H1 (cell line): ENCODE results near the gene BEST2.

Experiments used
- BACH1 ChIP-seq: IDR thresholded peaks from 2 replicates; pipeline ENCODE4 v1.6.1; 2012; ENCODE audit warnings: low read length, improper control_type of control experiment
- EZH2 ChIP-seq: fragments of 200-600 bp; sonication (generic); IDR thresholded peaks from 2 replicates; pipeline ENCODE4 v1.7.1; 2012; ENCODE audit warnings: low read depth, mild to moderate bottlenecking, moderate library complexity, low read length, inconsistent platforms; ENCODE audit not compliant: severe bottlenecking
- JUND ChIP-seq: IDR thresholded peaks from 2 replicates; pipeline ENCODE4 v1.6.1; 2011; ENCODE audit warnings: mild to moderate bottlenecking, improper control_type of control experiment, low read length
- KDM1A ChIP-seq: fragments of 200-600, 300-600 bp; sonication (generic); IDR thresholded peaks from 2 replicates; pipeline ENCODE4 v1.7.1; 2016; ENCODE audit warnings: mild to moderate bottlenecking, low read length, borderline replicate concordance
- POLR2A ChIP-seq, 2 experiments: IDR thresholded peaks; 1 replicate in 1 of 2; 2 replicates in 1 of 2; pipeline ENCODE4 v1.6.1; 2011; ENCODE audit warnings: low read depth in 2 of 2, low read length in 2 of 2, mild to moderate bottlenecking in 2 of 2; ENCODE audit errors: control extremely low read depth in 1 of 2
- POLR2AphosphoS5 ChIP-seq: IDR thresholded peaks from 2 replicates; pipeline ENCODE4 v1.6.1; 2011; ENCODE audit warnings: low read depth, low read length
- RFX5 ChIP-seq: IDR thresholded peaks from 2 replicates; pipeline ENCODE4 v1.6.1; 2011; ENCODE audit warnings: low read depth, low read length, improper control_type of control experiment, borderline replicate concordance
- SP2 ChIP-seq: IDR thresholded peaks from 2 replicates; pipeline ENCODE4 v1.6.1; 2012; ENCODE audit warnings: mild to moderate bottlenecking, low read length, inconsistent platforms
- YY1 ChIP-seq: IDR thresholded peaks from 2 replicates; pipeline ENCODE4 v1.6.1; 2011; ENCODE audit warnings: low read depth, mild to moderate bottlenecking, low read length
- TF ChIP-seq, protein P1 (sequence below), 3 experiments: IDR thresholded peaks; 1 replicate in 2 of 3; 2 replicates in 1 of 3; pipeline versions ENCODE4 v1.5.1 to v1.6.1; 2011; ENCODE audit warnings: low read length in 3 of 3, mild to moderate bottlenecking in 3 of 3, inconsistent platforms in 2 of 3, low read depth in 1 of 3, moderate library complexity in 1 of 3; ENCODE audit not compliant: insufficient read depth in 1 of 3; ENCODE audit errors: control extremely low read depth in 1 of 3
- TF ChIP-seq, protein P2 (sequence below): IDR thresholded peaks from 2 replicates; pipeline ENCODE4 v1.6.1; 2011; ENCODE audit warnings: low read length, improper control_type of control experiment
- TF ChIP-seq, protein P3 (sequence below): IDR thresholded peaks from 2 replicates; pipeline ENCODE4 v1.6.1; 2012; ENCODE audit warnings: inconsistent platforms

DNA sequence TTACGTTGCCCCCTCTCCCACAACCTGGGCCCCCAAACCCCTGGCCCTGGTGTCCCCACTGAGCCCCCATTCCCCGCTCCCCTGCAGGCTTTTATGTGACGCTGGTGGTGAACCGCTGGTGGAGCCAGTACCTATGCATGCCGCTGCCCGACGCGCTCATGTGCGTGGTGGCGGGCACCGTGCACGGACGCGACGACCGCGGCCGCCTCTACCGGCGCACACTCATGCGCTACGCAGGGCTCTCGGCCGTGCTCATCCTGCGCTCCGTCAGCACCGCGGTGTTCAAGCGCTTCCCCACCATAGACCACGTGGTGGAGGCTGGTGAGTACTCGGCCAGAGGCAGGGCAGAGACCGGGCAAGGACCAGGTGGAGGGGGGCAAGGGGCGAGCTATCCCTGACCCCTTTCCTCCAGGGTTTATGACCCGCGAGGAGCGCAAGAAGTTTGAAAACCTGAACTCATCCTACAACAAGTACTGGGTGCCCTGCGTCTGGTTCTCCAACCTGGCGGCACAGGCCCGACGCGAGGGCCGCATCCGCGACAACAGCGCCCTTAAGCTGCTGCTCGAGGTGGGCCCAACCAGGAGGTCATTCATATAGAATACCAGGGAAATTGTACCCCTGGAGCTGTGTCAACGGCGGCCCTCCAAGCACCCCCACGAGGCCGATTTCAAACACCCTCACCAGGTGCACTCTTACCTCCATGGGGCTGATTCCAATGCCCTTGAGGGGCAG lies 3.0 kb downstream of the BEST2 start:
- TF ChIP-seq, protein P1, sequence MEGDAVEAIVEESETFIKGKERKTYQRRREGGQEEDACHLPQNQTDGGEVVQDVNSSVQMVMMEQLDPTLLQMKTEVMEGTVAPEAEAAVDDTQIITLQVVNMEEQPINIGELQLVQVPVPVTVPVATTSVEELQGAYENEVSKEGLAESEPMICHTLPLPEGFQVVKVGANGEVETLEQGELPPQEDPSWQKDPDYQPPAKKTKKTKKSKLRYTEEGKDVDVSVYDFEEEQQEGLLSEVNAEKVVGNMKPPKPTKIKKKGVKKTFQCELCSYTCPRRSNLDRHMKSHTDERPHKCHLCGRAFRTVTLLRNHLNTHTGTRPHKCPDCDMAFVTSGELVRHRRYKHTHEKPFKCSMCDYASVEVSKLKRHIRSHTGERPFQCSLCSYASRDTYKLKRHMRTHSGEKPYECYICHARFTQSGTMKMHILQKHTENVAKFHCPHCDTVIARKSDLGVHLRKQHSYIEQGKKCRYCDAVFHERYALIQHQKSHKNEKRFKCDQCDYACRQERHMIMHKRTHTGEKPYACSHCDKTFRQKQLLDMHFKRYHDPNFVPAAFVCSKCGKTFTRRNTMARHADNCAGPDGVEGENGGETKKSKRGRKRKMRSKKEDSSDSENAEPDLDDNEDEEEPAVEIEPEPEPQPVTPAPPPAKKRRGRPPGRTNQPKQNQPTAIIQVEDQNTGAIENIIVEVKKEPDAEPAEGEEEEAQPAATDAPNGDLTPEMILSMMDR (IDR thresholded peaks at IDR 0.05; ENCODE audit: control extremely low read depth in 1 of 3, insufficient read depth in 1 of 3, low read depth in 1 of 3, low read length in 3 of 3): no peak
- TF ChIP-seq KDM1A (no peak), JUND (no peak), SP2 (no peak), EZH2 (no peak), YY1 (no peak), POLR2AphosphoS5 (no peak), BACH1 (no peak), RFX5 (no peak), POLR2A (IDR thresholded peaks at IDR 0.05; ENCODE audit: control extremely low read depth in 1 of 2, low read depth in 2 of 2, low read length in 2 of 2) (no peak)
- TF ChIP-seq, protein P2, sequence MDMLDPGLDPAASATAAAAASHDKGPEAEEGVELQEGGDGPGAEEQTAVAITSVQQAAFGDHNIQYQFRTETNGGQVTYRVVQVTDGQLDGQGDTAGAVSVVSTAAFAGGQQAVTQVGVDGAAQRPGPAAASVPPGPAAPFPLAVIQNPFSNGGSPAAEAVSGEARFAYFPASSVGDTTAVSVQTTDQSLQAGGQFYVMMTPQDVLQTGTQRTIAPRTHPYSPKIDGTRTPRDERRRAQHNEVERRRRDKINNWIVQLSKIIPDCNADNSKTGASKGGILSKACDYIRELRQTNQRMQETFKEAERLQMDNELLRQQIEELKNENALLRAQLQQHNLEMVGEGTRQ: no peak
- TF ChIP-seq, protein P3, sequence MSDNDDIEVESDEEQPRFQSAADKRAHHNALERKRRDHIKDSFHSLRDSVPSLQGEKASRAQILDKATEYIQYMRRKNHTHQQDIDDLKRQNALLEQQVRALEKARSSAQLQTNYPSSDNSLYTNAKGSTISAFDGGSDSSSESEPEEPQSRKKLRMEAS: no peak
